Sigmoid colon (tissue), 3 donors: ENCODE results near the gene GSTM5.

ENCODE experiments used
- CTCF ChIP-seq, 4 experiments: fragments of 450-650 bp in 3 of 4; fragments of 200-600 bp in 1 of 4; IDR thresholded peaks; one replicate each; pipeline ENCODE4 v1.5.1; 2016 to 2019; ENCODE audit warnings: antibody characterized with exemption in 4 of 4, mild to moderate bottlenecking in 3 of 4, moderate library complexity in 2 of 4
- POLR2A ChIP-seq, 2 donors: fragments of 450-650 bp; IDR thresholded peaks; one replicate each; pipeline ENCODE4 v1.6.1; 2016; ENCODE audit warnings: antibody characterized with exemption in 2 of 2, mild to moderate bottlenecking in 2 of 2, moderate library complexity in 2 of 2

- no peak for TF ChIP-seq CTCF (IDR thresholded peaks at IDR 0.05)
- TF ChIP-seq POLR2A (IDR thresholded peaks at IDR 0.05) = no peak
Measured at GRCh38 chr1:109704173-109704572, 7.9 kb upstream of the GSTM5 start.
